HG03354 (cell line): ENCODE data around the gene IGLL1.
"Not testable (repeated sequence)": the region's sequence is repeated elsewhere in the genome, so short reads cannot be mapped to it uniquely, and the experiment has no call there.

Experiments used
- ATAC-seq: cut with Tn5 transposase; IDR thresholded peaks from one replicate; pipeline ENCODE4 v1.9.1; 2021; ENCODE audit warnings: mild to moderate bottlenecking; ENCODE audit not compliant: unreplicated experiment, poor library complexity, severe bottlenecking

The IGLL1 gene

GRCh38 chr22:23565915-23566704, 14.0 kb downstream of the IGLL1 start:
- no peak for ATAC-seq

GRCh38 chr22:23565305-23565914, 14.7 kb downstream of the IGLL1 start:
- ATAC-seq = no peak

GRCh38 chr22:23564276-23564675, 15.8 kb downstream of the IGLL1 start:
- ATAC-seq = no peak

GRCh38 chr22:23563111-23563510, 17.0 kb downstream of the IGLL1 start:
- no peak for ATAC-seq

GRCh38 chr22:23562186-23562585, 17.9 kb downstream of the IGLL1 start:
- ATAC-seq = no peak

- not testable (repeated sequence) for ATAC-seq
Measured at GRCh38 chr22:23561025-23561510, 19.0 kb downstream of the IGLL1 start.

GRCh38 chr22:23560215-23560614, 19.9 kb downstream of the IGLL1 start:
- ATAC-seq = not testable (repeated sequence)

GRCh38 chr22:23557467-23557866, 22.6 kb downstream of the IGLL1 start:
- ATAC-seq = no peak

- ATAC-seq = no peak
Measured at GRCh38 chr22:23557036-23557435, 23.1 kb downstream of the IGLL1 start.

- no peak for ATAC-seq
Measured at GRCh38 chr22:23556026-23556620, 24.0 kb downstream of the IGLL1 start.

- ATAC-seq = no peak
Measured at GRCh38 chr22:23555118-23555517, 25.0 kb downstream of the IGLL1 start.

- ATAC-seq = no peak
Measured at GRCh38 chr22:23553924-23554870, 25.9 kb downstream of the IGLL1 start.

- ATAC-seq = no peak
Measured at GRCh38 chr22:23553438-23553837, 26.7 kb downstream of the IGLL1 start.

- ATAC-seq = no peak
Measured at GRCh38 chr22:23552573-23552972, 27.5 kb downstream of the IGLL1 start.

GRCh38 chr22:23551385-23551784, 28.7 kb downstream of the IGLL1 start:
- ATAC-seq = no peak

- ATAC-seq = no peak
Measured at GRCh38 chr22:23550049-23550650, 29.9 kb downstream of the IGLL1 start.

GRCh38 chr22:23549198-23549595, 30.9 kb downstream of the IGLL1 start:
- no peak for ATAC-seq

- ATAC-seq = no peak
Measured at GRCh38 chr22:23548501-23549197, 31.4 kb downstream of the IGLL1 start.
